NCI-H2196 (cell line): ENCODE measurements around the gene GALNT17.

Experiments
- DNase-seq: peaks from one replicate; lab custom pipeline; 2025; ENCODE audit not compliant: unreplicated experiment; lab: John Stamatoyannopoulos, UW

GALNT17 gene

DNA sequence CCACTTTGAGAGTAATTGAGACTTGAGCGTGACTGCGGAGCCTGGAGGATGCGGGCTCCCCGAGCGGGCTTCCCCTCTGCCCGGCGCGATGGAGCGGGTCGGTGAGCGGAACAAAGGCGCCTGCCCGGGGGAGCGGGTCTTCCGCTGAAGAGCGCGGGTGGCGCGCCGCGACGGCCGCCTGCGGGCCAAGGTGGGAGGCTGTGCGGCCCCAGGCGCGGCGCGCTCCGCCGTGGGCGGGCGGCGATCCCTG lies at the start of gene GALNT17:
Gene GALNT17, plus strand, starts transcription at position 18 of the 250 bp plus-strand sequence.
- no peak for DNase-seq

- DNase-seq = no peak
Measured at GRCh38 chr7:71095266-71095860, 36.6 kb upstream of the GALNT17 start.

- DNase-seq = no peak
Measured at GRCh38 chr7:71096351-71096750, 35.6 kb upstream of the GALNT17 start.

- DNase-seq = no peak
Measured at GRCh38 chr7:71106226-71106625, 25.7 kb upstream of the GALNT17 start.

GRCh38 chr7:71112436-71112835 lies 19.5 kb upstream of the GALNT17 start:
- no peak for DNase-seq

DNA sequence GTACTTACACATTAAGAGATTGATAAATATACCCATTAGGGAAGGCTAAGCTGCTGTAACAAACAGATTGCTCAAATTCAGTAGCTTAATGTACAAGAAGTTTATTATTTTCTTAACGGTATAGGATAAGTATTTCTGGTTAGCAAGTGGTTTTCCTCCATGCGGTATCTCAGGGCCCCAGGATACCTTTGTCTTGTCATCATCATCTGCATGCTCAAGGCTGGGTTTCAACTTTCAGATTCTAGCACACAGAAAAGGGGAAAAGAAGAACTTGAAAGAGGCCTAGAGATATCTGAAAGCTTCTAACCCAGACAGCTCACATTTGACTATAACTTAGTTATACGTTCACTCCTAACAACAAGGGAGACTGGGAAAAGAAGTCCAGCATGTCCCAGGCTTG lies 11.8 kb upstream of the GALNT17 start:
- no peak for DNase-seq

- DNase-seq = no peak
Measured at GRCh38 chr7:71129126-71129525, 2.8 kb upstream of the GALNT17 start.

DNA sequence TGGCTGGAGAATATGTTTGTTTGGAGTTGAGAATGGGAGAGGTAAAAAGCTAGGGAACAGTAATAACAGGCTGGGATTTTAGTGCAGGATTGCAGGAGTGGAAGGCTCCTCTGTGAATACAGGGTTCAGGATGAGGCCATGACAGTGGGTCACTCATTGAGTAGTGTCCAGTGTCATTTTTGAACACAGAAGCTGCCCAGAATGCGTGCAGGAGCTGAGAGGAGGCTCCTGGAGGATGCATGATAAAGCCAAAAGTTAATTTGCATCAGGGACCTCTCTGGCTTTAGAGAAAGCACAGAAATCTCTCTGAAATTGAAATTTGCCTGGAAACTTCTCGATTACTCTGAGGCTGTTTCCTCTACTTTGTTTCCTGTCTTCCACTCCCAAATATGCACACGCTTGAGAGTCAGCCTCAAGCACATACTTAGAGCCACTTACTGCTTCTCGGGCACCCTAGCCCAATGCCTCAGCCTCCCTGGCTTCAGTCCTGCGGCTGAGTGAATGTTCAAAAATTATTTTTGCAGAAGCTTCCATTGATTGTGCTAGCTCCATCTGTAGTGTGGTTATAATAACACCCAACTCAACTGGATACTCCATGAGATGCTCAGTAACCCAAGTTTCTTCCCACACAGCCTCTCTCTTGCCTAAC lies 1.8 kb upstream of the GALNT17 start:
- no peak for DNase-seq

- DNase-seq = no peak
Measured at GRCh38 chr7:71131256-71132126, 453 bp upstream of the GALNT17 start.

- no peak for DNase-seq
Measured at GRCh38 chr7:71132377-71133231, 660 bp downstream of the GALNT17 start.

- no peak for DNase-seq
Measured at GRCh38 chr7:71133232-71133622, 1.3 kb downstream of the GALNT17 start.

GRCh38 chr7:71133856-71134255 lies 1.9 kb downstream of the GALNT17 start:
- no peak for DNase-seq

DNA sequence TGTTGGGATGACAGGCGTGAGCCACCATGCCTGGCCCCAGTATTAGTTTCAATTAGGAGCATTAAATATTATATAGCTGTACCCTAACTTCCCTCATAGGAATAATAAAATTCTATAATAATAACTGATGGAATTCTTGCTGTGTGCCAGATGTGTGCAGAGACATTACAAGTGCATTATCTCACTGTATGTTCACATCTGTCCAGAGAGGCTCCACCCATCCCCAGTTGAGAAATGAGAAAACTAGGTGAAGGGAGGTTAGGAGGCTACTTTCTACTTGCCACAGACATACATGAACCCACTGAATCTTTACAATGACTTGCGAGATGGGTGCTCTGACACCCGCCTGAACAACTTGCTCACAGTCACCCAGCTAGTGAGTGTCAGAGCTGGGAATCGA lies 3.2 kb downstream of the GALNT17 start:
- DNase-seq = no peak

- no peak for DNase-seq
Measured at GRCh38 chr7:71135663-71136062, 3.7 kb downstream of the GALNT17 start.

DNA sequence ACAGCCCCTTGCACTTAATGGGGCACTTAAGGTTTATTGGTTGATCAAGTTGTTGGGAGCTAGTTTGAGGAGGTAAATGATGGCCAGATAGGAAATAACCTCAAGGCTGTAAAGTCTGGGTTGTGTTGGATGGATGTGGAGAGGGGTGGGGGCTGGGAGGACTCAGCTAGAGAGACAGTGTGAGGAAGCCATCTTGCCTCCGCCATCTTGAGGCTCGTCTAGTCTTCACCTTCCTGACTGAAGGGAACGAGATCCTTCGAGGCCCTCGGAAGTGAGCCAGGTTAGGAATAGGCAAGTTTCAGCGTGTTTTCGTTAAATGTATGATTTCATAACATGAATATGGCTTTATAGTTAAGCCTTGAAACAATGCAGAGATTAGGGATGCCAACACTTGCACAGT lies 5.5 kb downstream of the GALNT17 start:
- no peak for DNase-seq

DNA sequence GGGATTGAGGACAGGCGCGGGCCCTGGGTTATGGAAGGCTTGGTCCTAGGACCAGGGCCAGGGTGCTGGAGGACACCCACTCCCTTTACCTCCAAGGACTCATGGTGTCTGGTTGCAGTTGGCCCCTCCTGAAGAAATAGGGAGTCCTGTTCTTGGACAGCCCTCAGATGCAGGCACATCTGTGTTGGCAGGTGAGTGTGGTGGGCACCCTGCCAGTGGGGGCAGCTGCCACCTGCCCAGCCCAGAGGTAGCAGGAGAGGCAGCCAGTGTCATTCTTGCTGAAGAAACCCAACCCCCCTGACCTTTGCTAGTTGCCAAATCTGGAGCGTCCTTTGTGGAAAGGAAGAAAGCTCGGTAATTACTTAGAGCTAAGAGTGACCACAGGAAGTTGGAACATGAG lies 8.3 kb downstream of the GALNT17 start:
- no peak for DNase-seq

DNA sequence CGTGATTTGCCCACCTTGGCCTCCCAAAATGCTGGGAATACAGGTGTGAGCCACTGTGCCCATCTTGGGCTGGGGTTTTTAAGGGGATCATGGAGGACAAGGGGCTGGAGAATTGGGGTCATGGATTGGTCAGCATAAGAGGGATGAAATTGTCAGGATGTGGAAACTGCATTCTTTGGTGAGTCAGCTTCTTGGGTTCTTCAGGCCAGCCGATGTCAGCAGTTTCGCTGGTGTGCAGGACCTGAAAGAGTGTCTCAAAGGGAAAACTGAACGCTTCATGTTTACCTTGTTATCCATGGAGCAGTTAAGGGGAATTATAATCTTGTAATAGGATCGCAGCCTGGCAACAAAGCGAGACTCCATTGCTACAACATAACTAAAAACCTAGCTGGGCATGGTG lies 13.0 kb downstream of the GALNT17 start:
- DNase-seq = no peak

GRCh38 chr7:71145906-71146901 lies 14.3 kb downstream of the GALNT17 start:
- no peak for DNase-seq

DNA sequence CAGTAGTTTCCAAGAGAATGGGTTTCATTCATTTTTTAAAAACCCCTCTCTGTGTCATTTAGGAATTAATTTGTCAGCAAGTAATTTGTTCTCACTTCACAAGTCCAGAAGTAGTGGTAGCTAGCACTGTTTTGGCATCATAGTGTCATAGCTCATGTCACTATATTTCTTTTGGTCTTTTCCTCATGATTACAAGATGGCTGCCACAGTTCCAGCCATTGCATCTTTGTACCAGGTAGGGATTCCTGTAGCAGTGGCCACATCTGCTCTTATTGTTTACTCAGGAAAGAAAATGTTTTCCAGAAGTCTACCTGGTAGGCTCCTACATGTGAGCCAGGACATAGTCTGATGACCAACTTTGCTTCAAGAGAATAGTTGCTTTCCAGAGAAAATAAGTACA lies 16.2 kb downstream of the GALNT17 start:
- DNase-seq = no peak

- no peak for DNase-seq
Measured at GRCh38 chr7:71155236-71155635, 23.3 kb downstream of the GALNT17 start.
